Aorta (tissue), 5 donors: ENCODE data around the gene CIRBP. TPM values are rescaled to one million over a fixed set of nuclear protein-coding genes. Genes with fewer than 3 reads are reported as not detected.

Experiments
- ATAC-seq: fragments of 200-7000 bp; cut with Tn5 transposase; one replicate; pipeline ENCODE4 v1.9.1; 2022; ENCODE audit warnings: moderate library complexity; ENCODE audit not compliant: low FRiP score
- DNase-seq, 2 donors: peaks; one replicate each; pipeline ENCODE4 v3.0.0-alpha.2; 2020
- H3K27ac ChIP-seq, 2 donors: one replicate each; pipeline ENCODE4 v1.5.1; 2013; ENCODE audit warnings: low read length in 2 of 2, mild to moderate bottlenecking in 2 of 2, moderate library complexity in 2 of 2, control low read depth in 1 of 2, inconsistent platforms in 1 of 2, low read depth in 1 of 2
- H3K27me3 ChIP-seq, 2 donors: one replicate each; pipeline ENCODE4 v1.6.1; 2013; ENCODE audit warnings: control low read depth in 1 of 2, low read length in 1 of 2, mild to moderate bottlenecking in 1 of 2, moderate library complexity in 1 of 2; ENCODE audit not compliant: insufficient read depth in 2 of 2, control insufficient read depth in 1 of 2
- H3K36me3 ChIP-seq, 2 donors: one replicate each; pipeline ENCODE4 v1.6.1; 2013; ENCODE audit warnings: control low read depth in 1 of 2, low read length in 1 of 2, mild to moderate bottlenecking in 1 of 2; ENCODE audit not compliant: insufficient read depth in 2 of 2, control insufficient read depth in 1 of 2
- H3K4me1 ChIP-seq, 2 donors: one replicate each; pipeline ENCODE4 v1.6.1; 2013; ENCODE audit warnings: low read length in 2 of 2, control low read depth in 1 of 2, mild to moderate bottlenecking in 1 of 2, moderate library complexity in 1 of 2; ENCODE audit not compliant: insufficient read depth in 2 of 2, control insufficient read depth in 1 of 2
- H3K4me3 ChIP-seq, 2 donors: one replicate each; pipeline ENCODE4 v1.5.1; 2013; ENCODE audit warnings: low read length in 2 of 2, control low read depth in 1 of 2, mild to moderate bottlenecking in 1 of 2
- H3K9me3 ChIP-seq: one replicate; pipeline ENCODE4 v1.6.1; 2013; ENCODE audit warnings: mild to moderate bottlenecking, low read length; ENCODE audit not compliant: control insufficient read depth
- WGBS, 2 donors: extraction: QIAGEN DNeasy Blood & Tissue Kit; methylation state at CpG; one replicate each; pipeline ENCODE4 v1.1.7; 2013; 5-methylcytosine and 5-hydroxymethylcytosine counted together
- intact Hi-C, 2 donors: fragments of 100-400 bp; cut with DNase I; formaldehyde crosslinking; loops; one replicate each; pipeline versions ENCODE4 v1.14.2 to v1.15.0; 2022
- polyA plus RNA-seq, 2 donors: library from polyadenylated mRNA; stranded (reverse); fragments of 200-250 nt; gene quantifications; one replicate each; pipeline ENCODE4 v1.2.3, GENCODE V29; 2013
- total RNA-seq, 2 donors: library from RNA; stranded (reverse); fragmentation: NEBNext Ultra II Directional; extraction: Animal tissue kit (Norgen Biotek cat#: 25700); gene quantifications; one replicate each; pipeline ENCODE4 v1.2.1, GENCODE V29; 2021
- donor health status: healthy with polysubstance abuse.
- donor health status: Bipolar disorder and iron deficiency.
- donor health status: DM: no; HTN: no; CAD: no.
- donor health status: DM: no; HTN: no; CAD: no.
- donor health status: DM: yes; HTN: yes; CAD: no.

CIRBP gene
- total and polyA plus RNA-seq, 4 donors: 252 to 1,634 (median 394) TPM

- Histone ChIP-seq H3K27ac (peak overlapping the region; percentile 63 to 64), H3K36me3 (no peaks in the 10 kb centered on the region), H3K4me3 (no peak overlapping the region), H3K27me3 (no peaks in the 10 kb centered on the region), H3K4me1 (no peaks in the 10 kb centered on the region), H3K9me3 (no peaks in the 10 kb centered on the region)
- intact Hi-C loops: loop anchor here in 1 of 2 donors (2.0 kb wide), 1 partner anchor 19 kb away; no protein-coding TSS in a partner anchor
- 12 to 19% methylated on average over 50 to 84 of the region's 84 CpGs for WGBS, 2 donors
- peak; percentile 76 for ATAC-seq
- peak; percentile 91 to 97 for DNase-seq
Measured at GRCh38 chr19:1239796-1240737, 29.1 kb upstream of the CIRBP start.

GRCh38 chr19:1240925-1241324 lies 28.2 kb upstream of the CIRBP start:
- WGBS, 2 donors: 64% methylated on average over 15 of the region's 15 CpGs
- Histone ChIP-seq H3K27me3 (no peaks in the 10 kb centered on the region), H3K4me1 (no peaks in the 10 kb centered on the region), H3K36me3 (no peaks in the 10 kb centered on the region), H3K27ac (no peak overlapping the region), H3K9me3 (no peaks in the 10 kb centered on the region), H3K4me3 (no peak overlapping the region)
- intact Hi-C loops: no loop called here
- DNase-seq: no peak
- no peak for ATAC-seq

- Histone ChIP-seq H3K9me3 (no peaks in the 10 kb centered on the region), H3K4me3 (peak within 1 kb of the TSS; percentile 56 to 82), H3K27me3 (no peaks in the 10 kb centered on the region), H3K36me3 (no peaks in the 10 kb centered on the region), H3K4me1 (no peaks in the 10 kb centered on the region), H3K27ac (peak within 1 kb of the TSS in 1 of 2 donors; percentile 82)
- intact Hi-C loops: no loop called here
- peak; percentile 97 to 99 for DNase-seq
- WGBS, 2 donors: 0% methylated on average over 68 to 79 of the region's 79 CpGs
- peak; percentile 75 for ATAC-seq
Measured at GRCh38 chr19:1241417-1242095, 27.6 kb upstream of the CIRBP start, which contains the start of gene ATP5F1D. TSS of gene ATP5F1D (plus strand) at chr19:1241751. CDS start at chr19:1241851, 100 bp downstream.

GRCh38 chr19:1243768-1244692 lies 25.1 kb upstream of the CIRBP start:
- 10 to 13% methylated on average over 30 to 33 of the region's 33 CpGs for WGBS, 2 donors
- peak overlapping the region in 1 of 2 donors; percentile 81 for H3K27ac ChIP-seq
- DNase-seq (peak; percentile 93 to 95), ATAC-seq (peak; percentile 68)
- H3K36me3 ChIP-seq: no peaks in the 10 kb centered on the region
- H3K4me1 ChIP-seq: no peaks in the 10 kb centered on the region
- intact Hi-C loops: loop anchor here (1.0 kb wide), 1 partner anchor 23 kb away; no protein-coding TSS in a partner anchor
- H3K4me3 ChIP-seq: no peak overlapping the region
- H3K9me3 ChIP-seq: no peaks in the 10 kb centered on the region
- peaks cover 0 to 2% of the 10 kb centered on the region in 2 donors for H3K27me3 ChIP-seq

GRCh38 chr19:1244693-1245451 lies 24.3 kb upstream of the CIRBP start:
- H3K27ac ChIP-seq: peak overlapping the region in 1 of 2 donors; percentile 81
- peak; percentile 89 to 90 for DNase-seq
- peaks cover 0 to 2% of the 10 kb centered on the region in 2 donors for H3K27me3 ChIP-seq
- no peaks in the 10 kb centered on the region for H3K4me1 ChIP-seq
- intact Hi-C loops: loop anchor here (1.0 kb wide), 1 partner anchor 22 kb away; no protein-coding TSS in a partner anchor
- H3K4me3 ChIP-seq: no peak overlapping the region
- H3K9me3 ChIP-seq: no peaks in the 10 kb centered on the region
- WGBS, 2 donors: 3 to 4% methylated on average over 29 to 31 of the region's 31 CpGs
- ATAC-seq: peak; percentile 0
- H3K36me3 ChIP-seq: no peaks in the 10 kb centered on the region

GRCh38 chr19:1245494-1246264 lies 23.5 kb upstream of the CIRBP start:
- Histone ChIP-seq H3K36me3 (no peaks in the 10 kb centered on the region), H3K4me1 (no peaks in the 10 kb centered on the region), H3K9me3 (no peaks in the 10 kb centered on the region), H3K4me3 (no peak overlapping the region), H3K27ac (peak overlapping the region in 1 of 2 donors; percentile 81), H3K27me3 (peaks cover 0 to 2% of the 10 kb centered on the region in 2 donors)
- intact Hi-C loops: no loop called here
- no peak for ATAC-seq
- DNase-seq: peak in 1 of 2 donors; percentile 85
- WGBS, 2 donors: 42 to 45% methylated on average over 25 to 26 of the region's 26 CpGs
